OCI-LY3 (cell line): ENCODE measurements around the gene SDK1.

Experiments used
- CTCF ChIP-seq: fragments of 200-600, 300-600 bp; sonication (generic); IDR thresholded peaks from 2 replicates; pipeline ENCODE4 v1.5.1; 2014; ENCODE audit warnings: antibody characterized with exemption, low read length, low read depth
- EZH2phosphoT487 ChIP-seq: fragments of 200-600 bp; shearing (Covaris generic); IDR thresholded peaks from 2 replicates; pipeline ENCODE4 v1.6.1; 2018; ENCODE audit warnings: antibody characterized with exemption, mixed run types, low read depth

- TF ChIP-seq CTCF (no peak), EZH2phosphoT487 (no peak)
Measured at GRCh38 chr7:4066206-4066605, 765.2 kb downstream of the SDK1 start.
